OCI-LY7 (cell line): Measurements from ENCODE around the gene MCTP2. TPM values are rescaled to one million over a fixed set of nuclear protein-coding genes. Genes with fewer than 3 reads are reported as not detected.
A peak's percentile ranks its signal among the peaks of the same experiment; 100 is the strongest.

Experiments used
- BruUV-seq: library from RNA; stranded (reverse); fragments of 400-500 nt; replicated peaks from 2 replicates; lab custom pipeline; 2021; lab: Mats Ljungman, UMichigan
- CTCF ChIA-PET: fragments of 300-600 bp; sonication (Branson Sonifier 250); formaldehyde crosslinking; loops from one replicate; lab custom pipeline; 2022; ENCODE audit warnings: antibody characterized with exemption; ENCODE audit not compliant: unreplicated experiment; lab: Charles Lee
- POLR2A ChIA-PET: fragments of 300-600 bp; sonication (Branson Sonifier 250); formaldehyde crosslinking; loops from one replicate; lab custom pipeline; 2022; ENCODE audit warnings: antibody characterized with exemption; lab: Charles Lee
- DNase-seq: peaks from one replicate; pipeline ENCODE4 v3.0.0-alpha.2; 2015; ENCODE audit warnings: low spot score
- H2AFZ ChIP-seq: fragments of 200-600 bp; sonication (generic), shearing (Covaris generic); 2 replicates; pipeline ENCODE4 v1.6.1; 2014; ENCODE audit warnings: mild to moderate bottlenecking, antibody characterized with exemption, low read length, moderate library complexity
- H3K27ac ChIP-seq: fragments of 200-600 bp; sonication (generic); 2 replicates; pipeline ENCODE4 v1.5.1; 2014; ENCODE audit warnings: mixed run types, low read depth, mild to moderate bottlenecking, moderate library complexity, low read length, inconsistent platforms; ENCODE audit not compliant: poor library complexity, severe bottlenecking
- H3K36me3 ChIP-seq: fragments of 200-600 bp; sonication (generic); 2 replicates; pipeline ENCODE4 v1.6.1; 2014; ENCODE audit warnings: mild to moderate bottlenecking, antibody characterized with exemption, low read length, moderate library complexity, mixed read lengths; ENCODE audit not compliant: insufficient read depth
- H3K4me1 ChIP-seq: fragments of 200-600 bp; sonication (generic); 2 replicates; pipeline ENCODE4 v1.5.1; 2014; ENCODE audit warnings: mild to moderate bottlenecking, low read length; ENCODE audit not compliant: insufficient read depth, poor library complexity, severe bottlenecking
- H3K4me2 ChIP-seq: fragments of 200-600 bp; sonication (generic); 2 replicates; pipeline ENCODE4 v1.6.1; 2014; ENCODE audit warnings: mild to moderate bottlenecking, low read length
- H3K4me3 ChIP-seq: fragments of 200-600 bp; sonication (generic); 2 replicates; pipeline ENCODE4 v1.5.1; 2014; ENCODE audit warnings: mild to moderate bottlenecking, low read depth, low read length; ENCODE audit not compliant: poor library complexity, severe bottlenecking
- H3K79me2 ChIP-seq: fragments of 200-600 bp; sonication (generic); 2 replicates; pipeline ENCODE4 v1.6.1; 2016; ENCODE audit warnings: low read depth, mild to moderate bottlenecking, low read length, moderate library complexity, mixed read lengths; ENCODE audit not compliant: insufficient read depth
- H3K9me2 ChIP-seq: fragments of 200-600 bp; sonication (generic); 2 replicates; pipeline ENCODE4 v1.6.1; 2016; ENCODE audit warnings: mild to moderate bottlenecking, low read length, mixed read lengths; ENCODE audit not compliant: insufficient read depth
- H3K9me3 ChIP-seq: fragments of 200-600 bp; sonication (generic); 2 replicates; pipeline ENCODE4 v1.6.1; 2014; ENCODE audit warnings: mild to moderate bottlenecking, mixed run types, low read length, mixed read lengths
- H4K20me1 ChIP-seq: fragments of 200-600 bp; sonication (generic); 2 replicates; pipeline ENCODE4 v1.6.1; 2014; ENCODE audit warnings: mild to moderate bottlenecking, antibody characterized with exemption, low read length, moderate library complexity, mixed read lengths; ENCODE audit not compliant: insufficient read depth
- EZH2phosphoT487 ChIP-seq: fragments of 200-600 bp; sonication (generic); IDR thresholded peaks from 2 replicates; pipeline ENCODE4 v1.6.1; 2018; ENCODE audit warnings: low read depth, borderline replicate concordance, mild to moderate bottlenecking, mixed run types, antibody characterized with exemption, low read length, moderate library complexity, mixed read lengths
- intact Hi-C: fragments of 100-400 bp; cut with micrococcal nuclease; formaldehyde crosslinking; loops from one replicate; pipeline ENCODE4 v1.10.0; 2022; ENCODE audit not compliant: unreplicated experiment
- total RNA-seq, 2 experiments: library from RNA; depleted of rRNA in 1 of 2; stranded (reverse); fragments of >200 nt in 1 of 2; shearing (Covaris generic) in 1 of 2; gene quantifications; 2 replicates each; pipeline ENCODE4 v1.2.3, GENCODE V29; 2014 to 2022
- TF ChIP-seq, protein P1 (sequence below): fragments of 200-600 bp; sonication (generic); conservative IDR thresholded peaks from 2 replicates; pipeline ENCODE4 v1.5.1; 2014; ENCODE audit warnings: mild to moderate bottlenecking, antibody characterized with exemption, low read length, moderate library complexity, mixed read lengths

The MCTP2 gene
- total RNA-seq, 2 experiments from 2014 or later: 73.2 to 90.6 TPM

DNA sequence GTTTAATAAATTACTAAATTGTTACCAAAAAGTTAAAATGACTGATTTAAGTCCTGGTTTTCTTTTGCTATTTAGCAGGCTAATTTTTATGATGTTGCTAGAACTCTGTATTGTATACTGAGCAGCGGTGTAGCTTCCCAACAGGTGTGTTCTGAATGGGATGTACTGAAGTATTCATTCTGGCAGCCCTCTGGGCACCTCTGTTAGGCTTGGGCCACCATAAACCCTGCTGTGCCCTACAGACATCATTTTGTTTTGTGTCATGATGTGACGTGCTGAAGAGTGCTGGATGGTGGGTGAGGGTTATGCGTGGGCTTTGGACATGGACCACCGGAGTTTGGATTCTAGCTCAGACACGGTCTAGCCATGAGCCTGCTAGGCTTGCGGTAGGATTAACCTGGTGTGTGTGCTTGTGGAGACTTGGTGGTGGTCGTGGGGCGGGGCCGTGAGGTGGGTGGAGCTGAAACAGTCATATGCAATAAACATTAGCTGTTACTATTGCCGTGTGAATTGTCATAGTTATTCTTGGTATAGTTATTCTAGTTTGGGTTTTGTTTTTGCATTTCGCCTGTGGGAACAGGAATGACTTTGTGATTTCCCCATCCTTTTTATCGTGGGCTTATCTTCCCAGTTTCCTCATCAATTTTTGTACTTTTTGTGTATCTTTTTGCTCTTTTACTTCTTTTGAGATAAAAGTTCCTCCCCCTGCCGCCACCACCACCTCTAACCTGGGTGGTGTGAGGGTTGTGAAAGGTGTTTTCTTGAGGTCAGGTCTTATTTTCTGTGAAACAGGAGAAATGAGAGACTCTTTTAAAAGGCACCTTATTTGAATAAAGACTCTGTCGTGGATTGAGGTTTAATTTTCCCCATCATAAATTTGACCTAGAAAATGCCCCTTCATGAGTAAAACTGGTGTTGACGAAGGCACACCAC, 93.7 kb downstream of the MCTP2 start:
- no peak for DNase-seq
- ChIA-PET CTCF (interaction anchor here (0.6 to 3.0 kb wide), 2 partner anchors 161 to 173 kb away, joined by 3 to 32 read pairs; no protein-coding TSS in a partner anchor), POLR2A (interaction anchor here (0.8 to 2.7 kb wide), 9 partner anchors 9 to 162 kb away, joined by 3 to 18 read pairs (median 4); no protein-coding TSS in a partner anchor)
- no peaks in the 10 kb centered on the region for H4K20me1 ChIP-seq
- H3K79me2 ChIP-seq: peaks cover 10% of the 10 kb centered on the region; the same call in 1 of the 2 replicates
- peaks cover 60% of the 10 kb centered on the region for H3K36me3 ChIP-seq
- TF ChIP-seq EZH2phosphoT487: no peak
- TF ChIP-seq, protein P1, sequence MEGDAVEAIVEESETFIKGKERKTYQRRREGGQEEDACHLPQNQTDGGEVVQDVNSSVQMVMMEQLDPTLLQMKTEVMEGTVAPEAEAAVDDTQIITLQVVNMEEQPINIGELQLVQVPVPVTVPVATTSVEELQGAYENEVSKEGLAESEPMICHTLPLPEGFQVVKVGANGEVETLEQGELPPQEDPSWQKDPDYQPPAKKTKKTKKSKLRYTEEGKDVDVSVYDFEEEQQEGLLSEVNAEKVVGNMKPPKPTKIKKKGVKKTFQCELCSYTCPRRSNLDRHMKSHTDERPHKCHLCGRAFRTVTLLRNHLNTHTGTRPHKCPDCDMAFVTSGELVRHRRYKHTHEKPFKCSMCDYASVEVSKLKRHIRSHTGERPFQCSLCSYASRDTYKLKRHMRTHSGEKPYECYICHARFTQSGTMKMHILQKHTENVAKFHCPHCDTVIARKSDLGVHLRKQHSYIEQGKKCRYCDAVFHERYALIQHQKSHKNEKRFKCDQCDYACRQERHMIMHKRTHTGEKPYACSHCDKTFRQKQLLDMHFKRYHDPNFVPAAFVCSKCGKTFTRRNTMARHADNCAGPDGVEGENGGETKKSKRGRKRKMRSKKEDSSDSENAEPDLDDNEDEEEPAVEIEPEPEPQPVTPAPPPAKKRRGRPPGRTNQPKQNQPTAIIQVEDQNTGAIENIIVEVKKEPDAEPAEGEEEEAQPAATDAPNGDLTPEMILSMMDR: no peak
- no peak overlapping the region for H3K27ac ChIP-seq
- BruUV-seq: no TSS peak
- no peak overlapping the region for H3K4me3 ChIP-seq
- no peaks in the 10 kb centered on the region for H3K9me3 ChIP-seq
- no peaks in the 10 kb centered on the region for H3K9me2 ChIP-seq
- no peak overlapping the region for H2AFZ ChIP-seq
- H3K4me1 ChIP-seq: peaks cover 24% of the 10 kb centered on the region
- peak overlapping the region; percentile 28; the same call in 1 of the 2 replicates for H3K4me2 ChIP-seq
- intact Hi-C loops: loop anchor here (1.0 to 5.0 kb wide), 5 partner anchors 37 to 161 kb away; partner anchors contain the start of gene MCTP2

DNA sequence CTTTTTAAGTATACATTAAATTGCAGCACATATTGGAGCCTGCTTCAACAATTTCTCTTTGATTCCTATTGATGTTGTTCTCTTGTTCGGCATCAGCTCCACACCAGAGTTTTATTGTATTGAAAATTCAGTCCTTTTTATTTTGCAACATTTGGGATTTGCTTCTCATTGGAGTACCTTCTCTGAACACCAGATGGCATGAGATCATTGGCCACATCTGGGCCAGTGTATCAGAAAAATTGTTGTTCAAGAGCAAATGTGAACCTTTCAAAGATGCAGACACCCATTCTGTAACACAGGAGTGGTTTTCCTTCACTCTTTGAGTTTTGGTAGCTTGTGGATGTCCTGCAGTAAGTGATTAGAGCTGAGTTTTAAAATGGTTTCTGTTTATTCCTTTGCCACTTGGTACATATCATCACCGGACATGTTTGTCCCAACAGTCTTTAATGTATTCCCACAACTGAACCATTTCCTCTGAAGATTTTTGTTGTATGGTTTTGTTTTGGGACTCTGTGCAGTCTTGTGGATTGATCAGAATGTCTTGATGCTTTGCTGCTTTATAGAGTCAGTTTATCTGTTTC, 96.1 kb downstream of the MCTP2 start:
- H4K20me1 ChIP-seq: no peaks in the 10 kb centered on the region
- intact Hi-C loops: loop anchor here (1.0 to 5.0 kb wide), 2 partner anchors 84 to 150 kb away; no protein-coding TSS in a partner anchor
- peak; percentile 65 for DNase-seq
- CTCF ChIA-PET: no interaction called here
- BruUV-seq: no TSS peak
- no peak overlapping the region for H3K4me2 ChIP-seq
- POLR2A ChIA-PET: interaction anchor here (0.6 to 1.1 kb wide), 3 partner anchors 16 to 163 kb away, joined by 3 to 4 read pairs (median 3); no protein-coding TSS in a partner anchor
- H3K9me2 ChIP-seq: no peaks in the 10 kb centered on the region
- H3K4me3 ChIP-seq: no peak overlapping the region
- H3K9me3 ChIP-seq: no peaks in the 10 kb centered on the region
- H3K36me3 ChIP-seq: peaks cover 44% of the 10 kb centered on the region
- peaks cover 22% of the 10 kb centered on the region for H3K4me1 ChIP-seq
- H2AFZ ChIP-seq: no peak overlapping the region
- TF ChIP-seq, protein P1: peak; percentile 92
- TF ChIP-seq EZH2phosphoT487: no peak
- H3K27ac ChIP-seq: no peak overlapping the region
- H3K79me2 ChIP-seq: peaks cover 10% of the 10 kb centered on the region; the same call in 1 of the 2 replicates
